ENCODE data around the gene GRK4.
"Not testable (repeated sequence)": the region's sequence is repeated elsewhere in the genome, so short reads cannot be mapped to it uniquely, and the experiment has no call there.

The GRK4 gene

GRCh38 chr4:2930758-2931511 is 32.4 kb upstream of the GRK4 start:
- in situ Hi-C loops (cut with MboI; ENCODE audit: low sequenced_read_pairs), result no loop called here

- in situ Hi-C loops (cut with MboI; ENCODE audit: low sequenced_read_pairs), result no loop called here
Measured at GRCh38 chr4:2931512-2932301, 31.7 kb upstream of the GRK4 start.

- in situ Hi-C loops (cut with MboI; ENCODE audit: low sequenced_read_pairs), result no loop called here
Measured at GRCh38 chr4:2932321-2932950, 30.9 kb upstream of the GRK4 start.

GRCh38 chr4:2932951-2933565 is 30.3 kb upstream of the GRK4 start:
- in situ Hi-C loops (cut with MboI; ENCODE audit: low sequenced_read_pairs), result no loop called here

- in situ Hi-C loops (cut with MboI; ENCODE audit: low sequenced_read_pairs), result no loop called here
Measured at GRCh38 chr4:2933566-2934076, 29.8 kb upstream of the GRK4 start.

- in situ Hi-C loops (cut with MboI; ENCODE audit: low sequenced_read_pairs), result no loop called here
Measured at GRCh38 chr4:2934077-2934812, 29.1 kb upstream of the GRK4 start.

GRCh38 chr4:2934813-2935761 is 28.3 kb upstream of the GRK4 start:
- in situ Hi-C loops (cut with MboI; ENCODE audit: low sequenced_read_pairs), result no loop called here

GRCh38 chr4:2935762-2936743 is 27.3 kb upstream of the GRK4 start:
- in situ Hi-C loops (cut with MboI; ENCODE audit: low sequenced_read_pairs), result no loop called here

- in situ Hi-C loops (cut with MboI; ENCODE audit: low sequenced_read_pairs), result no loop called here
Measured at GRCh38 chr4:2936773-2937145, 26.6 kb upstream of the GRK4 start.

GRCh38 chr4:2937146-2937857 is 26.1 kb upstream of the GRK4 start:
- in situ Hi-C loops (cut with MboI; ENCODE audit: low sequenced_read_pairs), result no loop called here

GRCh38 chr4:2937986-2938385 is 25.4 kb upstream of the GRK4 start:
- in situ Hi-C loops (cut with MboI; ENCODE audit: low sequenced_read_pairs), result no loop called here

- in situ Hi-C loops (cut with MboI; ENCODE audit: low sequenced_read_pairs), result not testable (repeated sequence)
Measured at GRCh38 chr4:2938411-2938810, 25.0 kb upstream of the GRK4 start.

GRCh38 chr4:2938906-2939305 is 24.5 kb upstream of the GRK4 start:
- in situ Hi-C loops (cut with MboI; ENCODE audit: low sequenced_read_pairs), result no loop called here

GRCh38 chr4:2939383-2940243 is 23.8 kb upstream of the GRK4 start:
- in situ Hi-C loops (cut with MboI; ENCODE audit: low sequenced_read_pairs), result no loop called here

GRCh38 chr4:2940267-2941137 is 22.9 kb upstream of the GRK4 start:
- in situ Hi-C loops (cut with MboI; ENCODE audit: low sequenced_read_pairs), result no loop called here

Measured in hTERT RPE-1 (cell line).